GM18498 (cell line): ENCODE data around the gene SPEG.

Source experiments
- ATAC-seq: cut with Tn5 transposase; IDR thresholded peaks from one replicate; pipeline ENCODE4 v1.9.1; 2021; ENCODE audit warnings: mild to moderate bottlenecking, moderate library complexity; ENCODE audit not compliant: unreplicated experiment

The SPEG gene

GRCh38 chr2:219422952-219423534 is 11.6 kb upstream of the SPEG start:
- no peak for ATAC-seq

- no peak for ATAC-seq
Observed at GRCh38 chr2:219423652-219424377, 10.8 kb upstream of the SPEG start.

- no peak for ATAC-seq
Observed at GRCh38 chr2:219425238-219426067, 9.2 kb upstream of the SPEG start.

GRCh38 chr2:219426068-219426443 is 8.6 kb upstream of the SPEG start:
- ATAC-seq, result no peak

- ATAC-seq, result no peak
Observed at GRCh38 chr2:219426534-219427136, 8.0 kb upstream of the SPEG start.

GRCh38 chr2:219428469-219428868 is 6.2 kb upstream of the SPEG start:
- no peak for ATAC-seq

- ATAC-seq, result no peak
Observed at GRCh38 chr2:219429958-219430606, 4.6 kb upstream of the SPEG start.

- ATAC-seq, result no peak
Observed at GRCh38 chr2:219430633-219431615, 3.7 kb upstream of the SPEG start.

GRCh38 chr2:219433666-219434467 is 776 bp upstream of the SPEG start:
- no peak for ATAC-seq

GRCh38 chr2:219434468-219434717 is 250 bp upstream of the SPEG start:
- ATAC-seq, result no peak

GRCh38 chr2:219435701-219436100 is 1.1 kb downstream of the SPEG start:
- ATAC-seq, result no peak

- no peak for ATAC-seq
Observed at GRCh38 chr2:219436491-219436890, 1.8 kb downstream of the SPEG start.

- no peak for ATAC-seq
Observed at GRCh38 chr2:219437141-219437540, 2.5 kb downstream of the SPEG start.

- no peak for ATAC-seq
Observed at GRCh38 chr2:219437690-219438206, 3.1 kb downstream of the SPEG start.

GRCh38 chr2:219438453-219438852 is 3.8 kb downstream of the SPEG start:
- ATAC-seq, result no peak

- ATAC-seq, result no peak
Observed at GRCh38 chr2:219439506-219439905, 4.9 kb downstream of the SPEG start.

GRCh38 chr2:219440388-219441256 is 6.0 kb downstream of the SPEG start:
- no peak for ATAC-seq
